ENCODE data around the gene GZF1. TPM values are rescaled to one million over a fixed set of nuclear protein-coding genes. Genes with fewer than 3 reads are reported as not detected.

GZF1 gene
- total and polyA plus RNA-seq, 2 donors (not counting 1 experiment from before 2014, with no cell fraction given): 12.5 to 49.0 TPM

DNA sequence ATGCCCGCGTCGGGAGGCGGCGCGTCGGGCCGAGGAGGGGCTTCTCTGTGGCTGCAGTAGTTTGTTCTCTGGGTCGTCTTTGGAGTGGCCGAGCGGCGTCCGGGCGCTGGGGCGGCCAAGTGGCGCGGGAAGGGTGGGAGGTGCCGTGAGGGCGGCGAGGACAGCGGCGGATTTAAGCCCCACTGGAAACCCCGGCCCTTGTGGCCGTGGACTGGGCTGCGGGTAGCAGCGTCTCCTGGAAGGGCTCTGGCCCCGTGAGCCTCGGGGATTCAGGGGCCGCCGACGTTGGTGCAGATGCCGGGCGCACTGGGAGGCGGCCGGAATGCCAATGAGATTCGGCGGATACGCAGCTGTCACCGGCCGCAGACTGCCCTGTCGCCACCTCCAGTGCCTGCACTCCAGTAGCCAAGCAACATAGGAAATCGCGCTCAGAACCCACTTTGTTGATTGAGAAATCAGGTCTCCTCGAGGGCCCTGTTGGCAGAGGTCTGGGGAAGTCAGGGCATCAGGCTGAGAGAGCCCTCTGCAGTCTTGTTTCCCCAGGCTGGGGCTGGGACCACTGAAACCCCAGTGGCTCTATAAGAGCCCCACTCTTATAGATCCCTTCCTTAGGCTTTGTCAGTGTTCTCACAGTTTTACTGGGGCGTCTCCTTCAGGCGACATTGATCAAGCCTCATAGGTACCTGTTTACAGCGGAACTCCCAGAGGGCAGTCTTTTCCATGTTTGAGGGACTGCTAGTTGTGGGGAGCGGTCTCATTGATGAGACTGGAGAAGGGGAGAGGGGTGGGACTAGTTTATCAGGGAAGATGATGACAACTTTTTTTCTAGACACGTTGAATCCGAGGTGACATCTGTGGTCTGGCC, 642 bp downstream of the GZF1 start:
- Histone ChIP-seq H3K36me3 (replicated peaks in 1 of 2; ENCODE audit: control extremely low read depth in 1 of 2, control insufficient read depth in 1 of 2, extremely low read depth in 1 of 2, insufficient read depth in 2 of 2, low read length in 1 of 2) (peaks cover 0 to 17% of the 10 kb centered on the region in 2 experiments), H3K27me3 (replicated peaks in 1 of 4; ENCODE audit: control extremely low read depth in 1 of 4, control insufficient read depth in 3 of 4, insufficient read depth in 4 of 4, low read length in 3 of 4) (no peaks in the 10 kb centered on the region), H3K4me1 (ENCODE audit: control insufficient read depth in 2 of 2, insufficient read depth in 2 of 2, low read length in 2 of 2) (peaks cover 35 to 49% of the 10 kb centered on the region in 2 donors), H4K20me1 (ENCODE audit: control insufficient read depth, insufficient read depth, low read length, poor library complexity, severe bottlenecking) (peaks cover 14% of the 10 kb centered on the region), H3K9ac (ENCODE audit: low read length) (peak overlapping the region; percentile 77), H2AFZ (ENCODE audit: insufficient read depth, low read depth, low read length, poor library complexity, severe bottlenecking) (peak overlapping the region; percentile 83), H3K27ac (ENCODE audit: low read length in 2 of 2) (peak overlapping the region; percentile 86 to 96), H3K4me2 (replicated peaks; ENCODE audit: low read depth, low read length, poor library complexity, severe bottlenecking) (peak overlapping the region; percentile 87), H3K4me3 (ENCODE audit: control extremely low read depth in 1 of 5, extremely low read depth in 1 of 5, insufficient read depth in 1 of 5, low read depth in 2 of 5, low read length in 4 of 5) (peak overlapping the region; percentile 19 to 93 (median 82)), H3K79me2 (ENCODE audit: control insufficient read depth, insufficient read depth, low read length) (peaks cover 46% of the 10 kb centered on the region), H3K9me3 (ENCODE audit: control extremely low read depth in 1 of 3, control insufficient read depth in 2 of 3, insufficient read depth in 1 of 3, low read length in 2 of 3) (no peaks in the 10 kb centered on the region)
- Mint-ChIP-seq H3K9me3 (ENCODE audit: insufficient read depth) (no peaks in the 10 kb centered on the region), H3K4me3 (peak overlapping the region; percentile 97), H3K27ac (peak overlapping the region; percentile 95), H3K4me1 (peaks cover 65% of the 10 kb centered on the region), H3K27me3 (no peaks in the 10 kb centered on the region)
- DNase-seq: no peak
- no peak for TF ChIP-seq EZH2 (IDR thresholded peaks at IDR 0.05; ENCODE audit: borderline replicate concordance, insufficient read depth, low read depth, low read length, poor library complexity, severe bottlenecking)
- TF ChIP-seq, protein P1, sequence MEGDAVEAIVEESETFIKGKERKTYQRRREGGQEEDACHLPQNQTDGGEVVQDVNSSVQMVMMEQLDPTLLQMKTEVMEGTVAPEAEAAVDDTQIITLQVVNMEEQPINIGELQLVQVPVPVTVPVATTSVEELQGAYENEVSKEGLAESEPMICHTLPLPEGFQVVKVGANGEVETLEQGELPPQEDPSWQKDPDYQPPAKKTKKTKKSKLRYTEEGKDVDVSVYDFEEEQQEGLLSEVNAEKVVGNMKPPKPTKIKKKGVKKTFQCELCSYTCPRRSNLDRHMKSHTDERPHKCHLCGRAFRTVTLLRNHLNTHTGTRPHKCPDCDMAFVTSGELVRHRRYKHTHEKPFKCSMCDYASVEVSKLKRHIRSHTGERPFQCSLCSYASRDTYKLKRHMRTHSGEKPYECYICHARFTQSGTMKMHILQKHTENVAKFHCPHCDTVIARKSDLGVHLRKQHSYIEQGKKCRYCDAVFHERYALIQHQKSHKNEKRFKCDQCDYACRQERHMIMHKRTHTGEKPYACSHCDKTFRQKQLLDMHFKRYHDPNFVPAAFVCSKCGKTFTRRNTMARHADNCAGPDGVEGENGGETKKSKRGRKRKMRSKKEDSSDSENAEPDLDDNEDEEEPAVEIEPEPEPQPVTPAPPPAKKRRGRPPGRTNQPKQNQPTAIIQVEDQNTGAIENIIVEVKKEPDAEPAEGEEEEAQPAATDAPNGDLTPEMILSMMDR (IDR thresholded peaks at IDR 0.05): no peak
- ChIA-PET POLR2A (interaction anchor here (3.0 kb wide), 1 partner anchor 12 kb away, joined by 30 read pairs; the partner anchor contains the start of gene NXT1), CTCF (interaction anchor here (1.1 to 1.2 kb wide), 2 partner anchors 12 to 59 kb away, joined by 3 read pairs; partner anchors contain the start of genes NAPB and NXT1)
- no peak for ATAC-seq (ENCODE audit: low read depth)
- intact Hi-C loops (cut with micrococcal nuclease): loop anchor here (2.0 to 5.0 kb wide), 2 partner anchors 14 to 1695 kb away; partner anchors contain the start of gene ACSS1
- WGBS (ENCODE audit: insufficient coverage): 5% methylated on average over 50 of the region's 50 CpGs
